Measurements from ENCODE around the gene IKZF3.
"Not testable (repeated sequence)": the region's sequence is repeated elsewhere in the genome, so short reads cannot be mapped to it uniquely, and the experiment has no call there.

IKZF3 gene

DNA sequence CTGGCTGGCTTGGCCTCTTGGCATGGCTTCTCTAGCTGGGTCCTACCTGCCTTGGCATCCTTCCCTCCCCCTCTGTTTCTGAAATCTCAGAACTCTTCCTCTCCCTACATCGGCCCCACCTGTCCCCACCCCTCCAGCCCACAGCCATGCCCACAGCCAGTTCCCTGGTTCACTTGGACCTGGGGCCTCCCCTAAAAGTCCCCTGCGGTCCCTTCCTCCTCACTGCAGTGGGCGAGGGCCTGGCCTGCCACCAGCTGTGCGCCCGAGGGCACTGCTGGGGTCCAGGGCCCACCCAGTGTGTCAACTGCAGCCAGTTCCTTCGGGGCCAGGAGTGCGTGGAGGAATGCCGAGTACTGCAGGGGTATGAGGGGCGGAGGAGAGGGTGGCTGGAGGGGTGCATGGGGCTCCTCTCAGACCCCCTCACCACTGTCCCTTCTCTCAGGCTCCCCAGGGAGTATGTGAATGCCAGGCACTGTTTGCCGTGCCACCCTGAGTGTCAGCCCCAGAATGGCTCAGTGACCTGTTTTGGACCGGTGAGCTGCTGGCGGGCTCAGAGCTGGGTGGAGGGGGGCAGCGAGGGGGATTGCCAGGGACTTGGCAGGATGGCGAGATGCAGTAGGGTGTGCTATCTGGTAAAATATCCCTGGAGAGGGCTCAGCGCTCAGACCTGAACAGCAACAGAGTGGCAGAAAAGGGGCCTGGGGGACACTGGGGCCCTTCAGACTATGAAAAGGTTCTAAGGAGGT is 147.9 kb downstream of the IKZF3 start:
- DNase-seq: no peak

DNA sequence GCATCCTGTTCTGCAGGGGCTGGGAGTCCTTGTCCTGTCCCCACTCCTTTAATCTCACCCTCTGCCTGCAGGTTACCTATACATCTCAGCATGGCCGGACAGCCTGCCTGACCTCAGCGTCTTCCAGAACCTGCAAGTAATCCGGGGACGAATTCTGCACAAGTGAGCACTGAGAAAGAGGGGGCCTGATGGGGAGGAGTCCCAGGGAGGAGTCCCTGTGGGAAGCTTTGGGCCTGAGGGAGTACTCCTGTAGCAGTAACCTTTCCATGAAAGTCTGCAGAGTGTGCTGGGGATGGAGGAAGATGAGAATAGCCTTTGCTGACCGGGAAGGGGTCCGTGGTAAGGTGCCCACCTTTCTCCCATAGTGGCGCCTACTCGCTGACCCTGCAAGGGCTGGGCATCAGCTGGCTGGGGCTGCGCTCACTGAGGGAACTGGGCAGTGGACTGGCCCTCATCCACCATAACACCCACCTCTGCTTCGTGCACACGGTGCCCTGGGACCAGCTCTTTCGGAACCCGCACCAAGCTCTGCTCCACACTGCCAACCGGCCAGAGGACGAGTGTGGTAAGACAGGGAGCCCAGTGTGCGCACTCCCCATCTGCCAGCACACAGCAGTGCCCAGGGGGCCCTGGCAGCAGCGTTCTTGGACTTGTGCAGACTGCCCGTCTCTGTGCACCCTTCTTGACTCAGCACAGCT is 148.6 kb downstream of the IKZF3 start:
- no peak for DNase-seq

DNA sequence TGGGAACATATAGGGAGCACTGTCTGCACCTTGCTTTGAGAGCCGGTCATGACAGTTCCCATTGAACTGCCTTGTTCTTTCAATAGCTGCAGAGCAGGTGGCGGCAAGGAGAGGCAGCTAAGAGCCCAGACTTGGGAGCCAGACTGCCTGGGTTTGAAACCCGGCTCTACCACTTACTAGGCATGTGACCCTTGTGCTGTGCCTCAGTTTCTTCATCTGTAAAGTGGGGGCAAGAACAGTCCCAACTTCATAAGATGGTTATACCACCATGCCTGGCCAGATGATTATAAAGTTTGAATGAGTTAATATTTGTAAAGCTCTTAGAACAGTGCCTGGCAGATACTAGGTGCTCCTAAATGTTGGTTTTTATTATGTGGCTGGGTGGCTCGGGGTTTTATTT is 149.9 kb downstream of the IKZF3 start:
- DNase-seq: no peak

GRCh38 chr17:39711851-39712250 is 152.3 kb downstream of the IKZF3 start:
- no peak for DNase-seq

DNA sequence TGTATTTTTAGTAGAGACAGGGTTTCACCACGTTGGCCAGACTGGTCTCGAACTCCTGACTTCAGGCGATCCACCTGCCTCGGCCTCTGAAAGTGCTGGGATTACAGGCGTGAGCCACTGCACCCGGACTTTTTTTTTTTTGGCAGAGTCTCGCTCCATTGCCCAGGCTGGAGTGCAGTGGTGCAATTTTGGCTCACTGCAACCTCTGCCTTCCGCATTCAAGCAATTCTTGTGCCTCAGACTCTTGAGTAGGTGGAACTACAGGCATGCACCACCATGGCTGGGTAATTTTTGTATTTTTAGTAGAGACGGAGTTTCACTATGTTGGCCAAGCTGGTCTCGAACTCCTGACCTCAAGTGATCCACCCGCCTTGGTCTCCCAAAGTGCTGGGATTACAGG is 153.0 kb downstream of the IKZF3 start:
- DNase-seq: not testable (repeated sequence)

GRCh38 chr17:39709998-39710964 is 153.8 kb downstream of the IKZF3 start:
- DNase-seq: no peak

DNA sequence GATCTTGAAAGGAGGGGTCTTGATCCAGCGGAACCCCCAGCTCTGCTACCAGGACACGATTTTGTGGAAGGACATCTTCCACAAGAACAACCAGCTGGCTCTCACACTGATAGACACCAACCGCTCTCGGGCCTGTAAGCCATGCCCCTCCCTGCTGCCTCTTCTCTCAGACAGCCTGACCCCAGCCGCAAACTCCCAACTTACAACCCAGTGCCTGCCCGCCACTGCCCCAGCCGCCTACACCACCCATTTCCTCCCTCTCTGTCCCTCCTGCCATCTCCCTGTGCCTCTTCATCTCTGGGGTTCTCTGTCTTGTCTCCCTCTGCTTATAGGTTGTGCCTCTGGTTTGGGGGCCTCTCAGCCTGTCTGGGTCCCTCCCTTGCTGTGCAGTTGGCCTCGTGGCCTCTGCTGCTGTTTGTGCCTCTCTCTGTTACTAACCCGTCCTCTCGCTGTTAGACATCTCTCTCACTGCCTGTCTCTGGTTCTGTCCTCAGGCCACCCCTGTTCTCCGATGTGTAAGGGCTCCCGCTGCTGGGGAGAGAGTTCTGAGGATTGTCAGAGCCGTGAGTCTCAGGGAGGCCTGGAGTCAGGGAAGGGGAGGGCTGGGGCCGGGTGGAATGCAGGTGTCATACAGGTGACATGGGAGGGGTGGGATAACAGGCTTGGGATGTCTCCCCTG is 154.7 kb downstream of the IKZF3 start:
- no peak for DNase-seq

All from activated CD4-positive, alpha-beta T cell treated with anti-CD3 and anti-CD28 coated beads, Interleukin-2, amount 50 U/mL, for 4 hours (primary cell).